HG03135 (cell line): Measurements from ENCODE around the gene NXT1.
A peak's percentile ranks its signal among the peaks of the same experiment; 100 is the strongest.
"Not testable (repeated sequence)": the region's sequence is repeated elsewhere in the genome, so short reads cannot be mapped to it uniquely, and the experiment has no call there.

Source experiments
- ATAC-seq: cut with Tn5 transposase; IDR thresholded peaks from one replicate; pipeline ENCODE4 v1.9.1; 2021; ENCODE audit warnings: mild to moderate bottlenecking, moderate library complexity; ENCODE audit not compliant: unreplicated experiment

The NXT1 gene

GRCh38 chr20:23350196-23350903 is at the start of gene NXT1:
NXT1 (plus strand) TSS chr20:23350791; CDS start chr20:23354042, 3,251 bp downstream.
- ATAC-seq, result peak; percentile 86

DNA sequence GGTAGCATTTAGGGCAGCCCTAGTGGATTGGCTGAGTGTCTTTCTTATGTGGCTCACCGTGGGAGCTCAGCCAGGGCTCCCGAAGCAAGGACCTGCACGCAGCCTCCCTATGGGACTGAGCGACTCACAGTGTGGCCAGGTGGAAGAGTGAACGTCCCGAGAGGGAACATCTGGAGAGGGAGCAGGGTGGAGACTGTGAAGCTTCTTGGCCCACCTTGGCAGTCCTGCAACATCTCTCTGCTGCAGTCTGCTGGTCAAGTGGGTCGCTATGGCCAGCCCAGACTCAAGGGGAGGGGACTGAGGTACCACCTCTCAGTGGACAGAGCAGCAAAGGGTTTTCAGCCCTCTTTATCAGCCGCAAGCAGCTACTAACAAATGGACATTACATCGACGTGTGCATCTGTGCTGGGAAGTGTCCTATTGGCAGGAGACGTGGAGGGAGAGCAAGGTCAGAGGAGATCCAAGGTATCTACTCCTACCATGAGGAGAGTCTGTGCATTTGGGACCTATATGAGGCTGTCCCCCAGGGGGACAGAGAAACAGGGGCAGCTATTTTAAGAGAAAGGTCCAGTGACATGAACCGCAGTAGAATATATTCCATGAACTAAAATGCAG is 49.0 kb upstream of the NXT1 start:
- ATAC-seq, result no peak

GRCh38 chr20:23302386-23302785 is 48.2 kb upstream of the NXT1 start:
- no peak for ATAC-seq

GRCh38 chr20:23302801-23303200 is 47.8 kb upstream of the NXT1 start:
- ATAC-seq, result no peak

DNA sequence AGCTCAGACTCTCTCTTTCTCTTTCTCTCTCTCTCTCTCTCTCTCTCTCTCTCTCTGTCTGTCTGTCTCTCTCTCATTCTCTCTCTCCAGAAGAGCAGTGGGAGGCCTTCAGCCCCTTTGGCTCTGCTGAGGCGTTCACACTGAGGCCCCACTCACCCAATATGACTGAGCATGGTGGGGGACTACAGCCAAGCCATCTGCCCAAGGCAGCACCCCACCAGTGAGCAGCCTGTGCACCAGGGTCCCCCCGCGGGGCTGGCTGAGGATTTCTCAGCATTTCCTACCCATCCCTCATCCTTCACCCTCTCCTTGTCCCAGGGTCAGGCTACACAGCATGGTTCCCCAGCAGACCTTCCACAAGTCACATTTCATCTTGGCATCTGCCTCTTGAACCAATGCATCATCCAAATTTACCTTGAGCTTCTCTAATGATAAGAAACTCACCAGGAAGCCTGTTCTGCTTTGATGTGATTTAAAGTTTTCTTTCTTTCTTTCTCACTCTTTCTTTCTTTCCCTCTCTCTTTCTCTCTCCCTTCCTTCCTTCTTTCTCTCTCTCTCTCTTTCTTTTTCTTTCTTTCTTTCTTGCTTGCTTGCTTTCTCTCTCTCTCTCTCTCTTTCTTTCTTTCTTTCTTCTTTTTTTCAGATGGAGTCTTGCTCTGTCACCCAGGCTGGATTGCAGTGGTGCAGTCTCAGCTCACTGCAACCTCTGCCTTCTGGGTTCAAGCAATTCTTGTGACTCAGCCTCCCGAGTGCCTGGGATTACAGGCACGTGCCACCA is 47.1 kb upstream of the NXT1 start:
- ATAC-seq, result no peak

- ATAC-seq, result no peak
These were observed 46.0 kb upstream of the NXT1 start for GRCh38 chr20:23304616-23305015.

DNA sequence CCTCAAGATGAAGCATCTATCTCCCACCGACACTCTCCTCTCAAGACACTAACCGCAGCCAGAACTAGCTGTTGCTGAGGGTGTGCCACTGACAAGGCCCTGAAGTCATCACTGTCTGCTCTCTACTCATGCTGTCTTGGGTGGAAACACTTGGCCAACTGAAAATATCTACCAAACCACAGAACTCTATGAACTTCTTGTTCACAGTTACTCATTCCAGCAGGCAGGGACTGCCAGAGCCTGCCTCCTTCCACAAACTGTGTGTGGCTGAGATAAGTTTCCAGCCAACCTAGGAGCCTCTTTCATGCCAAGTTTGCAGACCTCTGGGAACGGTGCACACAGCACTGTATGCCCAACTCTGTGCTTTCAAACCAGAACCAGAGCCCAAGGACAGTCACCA is 45.5 kb upstream of the NXT1 start:
- ATAC-seq, result no peak

- ATAC-seq, result not testable (repeated sequence)
These were observed 43.2 kb upstream of the NXT1 start for GRCh38 chr20:23307393-23307792.

- ATAC-seq, result no peak
These were observed 42.6 kb upstream of the NXT1 start for GRCh38 chr20:23308024-23308423.

GRCh38 chr20:23308908-23309307 is 41.7 kb upstream of the NXT1 start:
- no peak for ATAC-seq

- no peak for ATAC-seq
These were observed 40.8 kb upstream of the NXT1 start for GRCh38 chr20:23309781-23310180.

- no peak for ATAC-seq
These were observed 38.6 kb upstream of the NXT1 start for GRCh38 chr20:23311947-23312506.

GRCh38 chr20:23313271-23313670 is 37.3 kb upstream of the NXT1 start:
- ATAC-seq, result no peak

- no peak for ATAC-seq
These were observed 35.9 kb upstream of the NXT1 start for GRCh38 chr20:23314699-23315098.

- ATAC-seq, result no peak
These were observed 35.5 kb upstream of the NXT1 start for GRCh38 chr20:23315099-23315498.

- no peak for ATAC-seq
These were observed 34.0 kb upstream of the NXT1 start for GRCh38 chr20:23316626-23317025.

- no peak for ATAC-seq
These were observed 33.5 kb upstream of the NXT1 start for GRCh38 chr20:23317081-23317480.

GRCh38 chr20:23318347-23318746 is 32.2 kb upstream of the NXT1 start:
- ATAC-seq, result no peak

GRCh38 chr20:23320317-23320716 is 30.3 kb upstream of the NXT1 start:
- ATAC-seq, result no peak

DNA sequence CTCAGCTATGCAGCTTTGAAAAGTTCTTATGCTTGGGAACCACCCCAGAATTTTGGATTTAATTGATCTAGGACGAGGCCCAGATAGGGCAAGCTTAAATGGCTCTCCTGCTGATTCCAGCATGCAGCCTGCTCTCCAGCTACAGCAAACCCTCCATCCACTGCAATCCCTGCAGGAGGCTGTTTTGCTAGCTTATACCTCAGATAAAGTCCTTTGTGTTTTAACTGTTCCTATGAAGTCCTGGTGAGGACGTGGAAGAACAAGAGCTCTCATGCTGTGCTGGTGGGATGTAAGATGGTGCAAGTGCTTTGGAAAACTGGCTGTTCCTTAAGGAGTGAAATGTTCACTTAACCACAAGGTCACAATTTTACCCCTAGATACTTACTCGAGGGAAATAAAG is 25.5 kb upstream of the NXT1 start:
- ATAC-seq, result no peak

DNA sequence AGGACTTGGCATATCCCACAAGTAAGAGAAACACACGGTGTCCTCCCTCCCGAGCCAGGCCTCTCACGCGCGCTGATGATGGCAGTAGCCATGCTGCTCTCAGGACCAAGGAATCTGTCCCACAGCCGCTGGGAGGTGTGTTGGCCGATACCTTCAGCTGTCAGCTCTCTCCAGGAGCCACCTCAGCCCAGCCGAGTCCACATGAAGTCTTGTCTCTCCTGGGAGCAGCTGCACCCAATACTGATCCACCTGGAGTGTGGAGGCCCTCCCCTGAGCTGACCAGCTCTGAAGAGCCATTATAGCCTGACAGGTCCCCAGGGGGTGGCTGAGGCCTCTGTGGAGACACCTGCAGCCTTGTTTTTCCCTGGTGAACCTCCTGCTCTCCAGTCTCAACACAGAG is 23.8 kb upstream of the NXT1 start:
- no peak for ATAC-seq
